Natural killer cell treated with Interleukin-12 subunit alpha and Interleukin-12 subunit beta and Interleukin-15 and Interleukin-18, amount 100 ng/mL, for 72 hours (primary cell): Measurements from ENCODE around the gene CTBP1. TPM values are rescaled to one million over a fixed set of nuclear protein-coding genes. Genes with fewer than 3 reads are reported as not detected.
A peak's percentile ranks its signal among the peaks of the same experiment; 100 is the strongest.

Source experiments
- ATAC-seq, 2 donors: fragments of 150-1000 bp; cut with Tn5 transposase in 1 of 2; sonication (Bioruptor Pico), chemical (Tn5 transposase) in 1 of 2; 2 replicates each; pipeline ENCODE4 v1.10.0; 2021
- DNase-seq: peaks from one replicate; pipeline ENCODE4 v3.0.0; 2022; ENCODE audit warnings: low spot score
- H3K27ac Mint-ChIP-seq, 2 donors: 1 replicate in 1 of 2; 2 replicates in 1 of 2; pipeline ENCODE4 v1.8.0; 2022; ENCODE audit warnings: mixed read lengths in 2 of 2, mild to moderate bottlenecking in 1 of 2, moderate library complexity in 1 of 2
- H3K27me3 Mint-ChIP-seq, 2 donors: 1 replicate in 1 of 2; 2 replicates in 1 of 2; pipeline ENCODE4 v1.8.0; 2022; ENCODE audit warnings: mixed read lengths in 2 of 2
- H3K36me3 Mint-ChIP-seq: one replicate; pipeline ENCODE4 v1.8.0; 2022; ENCODE audit warnings: mixed read lengths
- H3K4me1 Mint-ChIP-seq, 2 donors: 1 replicate in 1 of 2; 2 replicates in 1 of 2; pipeline ENCODE4 v1.8.0; 2022; ENCODE audit warnings: low read depth in 2 of 2, mixed read lengths in 2 of 2, mild to moderate bottlenecking in 1 of 2
- H3K4me3 Mint-ChIP-seq: one replicate; pipeline ENCODE4 v1.8.0; 2022; ENCODE audit warnings: mixed read lengths
- H3K9me3 Mint-ChIP-seq: 2 replicates; pipeline ENCODE4 v1.8.0; 2022; ENCODE audit warnings: mixed read lengths
- total RNA-seq, 2 donors: library from RNA; stranded (reverse); gene quantifications; one replicate each; pipeline ENCODE4 v1.2.3, GENCODE V29; 2022

The CTBP1 gene
- total RNA-seq, 2 donors from 2014 or later: 109 to 245 TPM

DNA sequence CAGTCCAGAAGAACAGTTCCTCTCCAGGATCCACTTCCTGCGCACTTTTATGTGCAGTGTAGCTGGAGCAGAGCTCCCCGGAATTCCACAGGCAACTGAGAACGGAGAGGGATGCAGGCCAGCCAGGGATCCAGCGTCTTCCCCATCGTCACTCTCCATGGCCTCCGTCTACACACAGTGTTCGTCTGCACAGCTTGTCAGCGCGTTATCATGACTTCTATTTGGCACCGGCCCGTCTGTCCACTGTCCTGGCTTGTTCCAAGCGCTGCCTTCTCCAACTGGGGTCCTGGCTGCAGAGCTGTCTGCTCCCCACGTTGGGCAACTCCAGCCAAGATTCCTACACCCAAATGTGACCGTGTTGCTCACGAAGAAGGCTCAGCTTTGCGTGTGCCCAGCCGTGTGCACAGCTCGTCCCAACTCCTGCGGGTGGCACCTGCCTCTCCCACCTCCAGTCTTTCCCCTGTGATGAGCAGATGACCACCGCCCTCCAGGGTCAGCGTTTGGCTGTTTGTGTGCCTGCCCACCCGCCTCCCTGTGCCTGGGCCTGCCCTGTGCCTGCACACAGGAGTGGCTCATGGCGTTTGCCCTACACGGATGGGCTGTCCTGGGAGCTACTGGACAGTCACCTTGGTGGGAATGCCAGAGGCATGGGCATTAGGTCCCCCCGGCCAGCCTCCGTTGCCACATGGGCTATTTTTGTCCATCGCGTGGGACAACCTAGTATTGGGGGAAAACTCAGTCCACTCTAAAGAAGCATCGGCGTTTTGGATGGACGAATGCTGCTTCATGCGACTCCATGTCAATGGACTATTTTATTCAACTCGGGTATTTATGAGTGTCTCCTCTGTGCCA lies 2.2 kb upstream of the CTBP1 start:
- peaks cover 57 to 67% of the 10 kb centered on the region in 2 donors for H3K4me1 Mint-ChIP-seq
- no peaks in the 10 kb centered on the region for H3K27me3 Mint-ChIP-seq
- H3K9me3 Mint-ChIP-seq: no peaks in the 10 kb centered on the region
- H3K27ac Mint-ChIP-seq: peak overlapping the region; percentile 93 to 97
- no peaks in the 10 kb centered on the region for H3K36me3 Mint-ChIP-seq
- H3K4me3 Mint-ChIP-seq: peak overlapping the region; percentile 92
- ATAC-seq (no peak), DNase-seq (no peak)

DNA sequence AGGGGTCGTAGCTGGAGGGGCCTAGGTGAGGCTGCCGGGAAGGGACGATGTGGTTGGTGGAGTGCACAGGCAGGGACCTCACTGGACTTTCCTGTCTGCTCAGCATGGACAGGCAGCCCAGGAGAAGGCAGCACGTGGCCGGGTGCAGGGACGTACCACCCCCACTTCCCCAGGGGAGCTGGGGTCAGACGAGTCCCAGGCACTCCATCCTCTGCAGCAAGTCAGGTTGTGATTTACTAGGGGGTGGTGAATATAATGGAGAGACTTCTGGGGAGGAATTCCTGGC lies 1.5 kb upstream of the CTBP1 start:
- DNase-seq: no peak
- Mint-ChIP-seq H3K27ac (peak overlapping the region; percentile 93 to 97), H3K9me3 (no peaks in the 10 kb centered on the region), H3K36me3 (no peaks in the 10 kb centered on the region), H3K4me3 (peak overlapping the region; percentile 92), H3K4me1 (peaks cover 56 to 63% of the 10 kb centered on the region in 2 donors), H3K27me3 (no peaks in the 10 kb centered on the region)
- no peak for ATAC-seq

DNA sequence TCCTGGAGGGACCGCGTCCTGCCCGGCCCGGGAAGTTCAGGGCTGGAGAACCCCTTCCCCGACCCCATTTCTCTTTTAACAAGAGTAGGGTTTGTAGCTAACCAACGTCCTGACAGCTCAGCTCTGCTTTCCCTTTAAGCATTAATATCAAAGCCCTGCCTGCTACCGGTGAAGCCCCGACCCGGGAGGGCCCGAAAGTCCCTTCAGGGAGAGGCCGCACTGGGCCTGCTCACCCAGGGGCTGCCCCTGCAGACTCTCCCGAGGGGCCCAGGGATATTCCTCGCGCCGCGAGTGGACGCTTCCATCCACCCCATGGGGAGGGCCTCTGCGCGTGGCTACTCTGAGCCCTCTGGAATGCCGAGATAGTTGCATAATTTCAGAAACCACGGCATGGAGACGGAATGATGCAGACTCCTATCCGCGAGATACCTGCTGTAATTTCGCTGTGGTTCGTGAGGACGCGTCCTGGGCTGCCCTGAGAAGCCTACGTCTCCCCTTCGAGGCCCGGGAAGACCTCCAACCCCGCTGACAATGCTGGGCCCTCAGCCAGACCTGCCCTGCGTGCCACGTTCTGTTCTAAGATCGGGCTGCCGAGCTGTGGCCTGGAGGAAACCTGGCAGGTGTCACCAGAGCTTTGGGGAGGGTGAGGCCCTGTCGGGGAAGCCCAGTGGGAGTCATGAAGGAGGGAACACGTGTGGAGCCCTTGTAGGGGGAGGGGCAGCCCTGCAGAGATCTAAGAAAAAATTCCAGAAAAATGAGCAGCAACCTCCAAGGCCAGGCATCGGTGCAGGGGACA lies 999 bp upstream of the CTBP1 start:
- peak overlapping the region; percentile 93 to 97 for H3K27ac Mint-ChIP-seq
- H3K36me3 Mint-ChIP-seq: no peaks in the 10 kb centered on the region
- DNase-seq: peak; percentile 84
- peak; percentile 7 to 25 for ATAC-seq
- H3K9me3 Mint-ChIP-seq: no peaks in the 10 kb centered on the region
- no peaks in the 10 kb centered on the region for H3K27me3 Mint-ChIP-seq
- peaks cover 61 to 63% of the 10 kb centered on the region in 2 donors for H3K4me1 Mint-ChIP-seq
- peak overlapping the region; percentile 92 for H3K4me3 Mint-ChIP-seq

DNA sequence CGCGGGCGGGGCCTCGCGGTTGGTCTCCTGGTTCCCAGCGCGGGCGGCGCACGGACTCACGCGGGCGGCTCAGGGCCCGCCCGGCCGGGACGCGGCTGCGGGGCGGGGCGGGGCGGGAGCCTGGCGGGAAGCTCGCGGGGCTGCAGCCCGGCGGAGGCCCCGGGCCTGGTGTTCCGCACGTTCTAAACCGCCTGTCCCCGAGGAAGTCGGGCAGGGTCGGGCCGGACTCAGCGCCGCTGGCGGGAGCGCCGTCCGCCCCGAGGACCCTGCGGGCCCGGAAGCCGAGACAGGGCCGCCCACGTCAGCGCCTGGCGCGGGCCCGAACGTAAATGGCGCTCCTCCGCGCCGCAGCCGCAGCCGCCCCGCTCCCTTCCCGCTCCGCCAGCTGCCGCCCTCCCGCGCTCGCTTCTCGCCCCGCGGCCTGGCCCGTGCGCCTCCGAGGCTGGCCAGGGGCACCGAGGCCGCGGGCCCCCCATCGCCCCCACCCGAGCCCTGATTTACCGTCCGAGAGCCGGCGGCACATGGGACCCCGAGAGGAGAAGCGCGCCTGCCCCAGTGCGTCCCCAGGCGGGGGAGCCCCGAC lies 309 bp upstream of the CTBP1 start:
- DNase-seq (peak; percentile 91), ATAC-seq (peak; percentile 78 to 83)
- peak overlapping the region; percentile 93 to 97 for H3K27ac Mint-ChIP-seq

DNA sequence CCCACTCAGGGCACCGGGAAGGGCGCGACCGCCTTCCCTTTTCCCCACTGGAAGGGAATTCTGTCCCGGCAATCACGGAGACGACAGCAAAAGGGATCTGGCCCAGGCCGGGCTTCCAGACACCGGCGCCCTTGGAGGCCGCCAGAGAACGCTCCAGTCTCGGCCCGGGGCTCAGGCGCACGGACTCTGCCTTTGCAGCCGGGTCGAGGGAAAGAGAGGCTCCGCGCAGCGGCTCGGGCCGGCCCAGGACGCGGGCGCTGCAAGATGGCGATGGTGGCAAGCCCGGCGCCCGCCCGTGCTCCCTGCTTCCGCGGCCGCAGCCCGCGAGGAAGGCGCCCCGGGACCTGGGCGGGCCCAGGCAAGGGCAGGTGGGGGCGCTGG lies 1.1 kb downstream of the CTBP1 start:
- Mint-ChIP-seq H3K36me3 (no peaks in the 10 kb centered on the region), H3K4me1 (peaks cover 47 to 64% of the 10 kb centered on the region in 2 donors), H3K4me3 (peak overlapping the region; percentile 96), H3K27ac (peak overlapping the region; percentile 86 to 91), H3K27me3 (no peaks in the 10 kb centered on the region), H3K9me3 (no peaks in the 10 kb centered on the region)
- peak; percentile 72 for DNase-seq
- ATAC-seq: no peak

More for the DNA sequence above, 309 bp upstream of the CTBP1 start:
- Mint-ChIP-seq H3K4me1 (peaks cover 59 to 62% of the 10 kb centered on the region in 2 donors), H3K9me3 (no peaks in the 10 kb centered on the region), H3K27me3 (no peaks in the 10 kb centered on the region), H3K36me3 (no peaks in the 10 kb centered on the region), H3K4me3 (peak overlapping the region; percentile 92)

DNA sequence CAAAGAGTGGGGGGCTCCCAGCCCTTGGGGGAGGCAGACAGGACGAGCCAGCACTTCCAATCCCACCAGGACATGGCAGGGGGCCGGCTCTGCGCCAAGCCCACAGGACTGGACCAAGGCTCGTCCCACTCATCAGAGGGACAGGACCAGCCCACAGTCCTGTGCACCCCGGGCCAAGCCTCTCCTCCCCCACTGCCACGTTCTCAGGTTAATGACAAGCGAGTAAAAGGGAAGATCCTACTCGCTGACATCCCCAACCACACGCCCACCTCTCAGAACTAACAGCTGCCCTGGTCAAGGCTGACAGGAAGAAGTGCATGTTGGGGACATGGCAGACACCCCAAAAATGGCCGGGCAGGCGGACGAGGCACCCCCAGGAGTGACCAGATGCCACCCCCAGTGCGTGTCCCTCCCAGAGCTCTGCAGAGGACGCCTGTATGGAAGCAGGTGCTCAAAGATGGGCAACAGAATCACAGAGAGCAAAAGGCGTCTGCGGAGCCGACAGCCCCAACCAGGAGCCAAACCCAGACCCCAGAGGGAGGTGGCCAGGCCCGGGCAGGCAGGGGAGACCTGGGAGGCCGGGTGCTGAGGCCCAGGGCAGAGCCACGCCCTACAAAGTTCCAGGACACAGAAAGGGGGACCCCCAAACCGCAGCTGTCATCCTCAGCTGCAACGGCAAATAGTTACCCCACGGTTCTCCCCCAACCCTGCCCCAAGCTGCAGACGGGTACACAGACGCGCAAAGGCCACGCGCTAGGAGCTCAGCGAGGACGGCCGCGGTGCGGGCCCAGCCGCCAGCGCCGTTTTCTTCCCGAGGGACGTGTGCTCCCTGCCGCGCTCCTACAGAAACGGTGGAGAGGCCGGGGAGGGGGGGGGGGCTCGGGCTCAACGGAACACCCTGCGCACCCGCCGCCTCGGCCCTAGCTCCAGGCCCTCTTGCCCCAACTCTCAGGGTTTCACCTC lies 1.7 kb downstream of the CTBP1 start:
- peak overlapping the region; percentile 96 for H3K4me3 Mint-ChIP-seq
- ATAC-seq (no peak), DNase-seq (peak; percentile 67)
- no peaks in the 10 kb centered on the region for H3K9me3 Mint-ChIP-seq
- peaks cover 47 to 65% of the 10 kb centered on the region in 2 donors for H3K4me1 Mint-ChIP-seq
- H3K36me3 Mint-ChIP-seq: no peaks in the 10 kb centered on the region
- peak overlapping the region; percentile 86 to 91 for H3K27ac Mint-ChIP-seq
- H3K27me3 Mint-ChIP-seq: no peaks in the 10 kb centered on the region

DNA sequence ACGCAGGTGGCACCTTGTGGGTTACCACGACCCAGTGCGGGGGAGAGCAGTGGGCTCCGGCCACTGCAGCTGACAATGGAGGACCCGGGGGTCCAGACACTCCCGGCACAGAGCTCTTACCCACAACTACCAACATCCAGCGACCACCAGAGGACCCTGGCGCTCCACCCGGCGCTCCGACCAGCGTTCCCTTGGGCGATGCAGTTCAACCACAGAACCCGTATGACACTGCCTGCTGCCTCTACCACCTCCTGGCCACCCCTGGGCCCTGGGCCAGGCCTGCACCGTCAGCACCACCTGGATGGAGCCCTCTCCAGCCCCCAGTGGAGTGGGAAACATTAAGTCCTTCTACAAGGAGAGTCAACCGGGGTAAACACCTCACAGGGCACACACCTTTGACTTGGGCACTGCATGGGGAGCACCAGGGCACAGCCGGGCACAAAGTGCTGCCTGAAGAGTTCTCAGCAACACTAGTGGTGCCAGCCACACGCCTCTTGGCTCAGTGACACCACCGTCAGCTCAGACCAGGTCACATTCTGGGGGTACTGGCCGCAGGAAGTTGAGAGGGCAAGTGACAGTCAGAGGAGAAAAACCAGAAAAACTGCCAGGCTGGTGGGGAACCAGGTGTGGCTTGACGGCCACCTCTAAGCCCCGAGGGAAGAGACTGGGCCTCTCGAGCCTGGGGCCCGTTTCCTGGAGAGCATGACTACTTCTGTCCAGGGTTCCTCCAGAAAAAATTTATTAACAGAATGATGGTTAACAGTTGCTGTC lies 2.6 kb downstream of the CTBP1 start:
- DNase-seq (peak; percentile 62), ATAC-seq (no peak)
- no peaks in the 10 kb centered on the region for H3K27me3 Mint-ChIP-seq
- H3K36me3 Mint-ChIP-seq: no peaks in the 10 kb centered on the region
- peak overlapping the region; percentile 86 to 91 for H3K27ac Mint-ChIP-seq
- H3K9me3 Mint-ChIP-seq: no peaks in the 10 kb centered on the region
- peak overlapping the region; percentile 96 for H3K4me3 Mint-ChIP-seq
- peaks cover 47 to 61% of the 10 kb centered on the region in 2 donors for H3K4me1 Mint-ChIP-seq

DNA sequence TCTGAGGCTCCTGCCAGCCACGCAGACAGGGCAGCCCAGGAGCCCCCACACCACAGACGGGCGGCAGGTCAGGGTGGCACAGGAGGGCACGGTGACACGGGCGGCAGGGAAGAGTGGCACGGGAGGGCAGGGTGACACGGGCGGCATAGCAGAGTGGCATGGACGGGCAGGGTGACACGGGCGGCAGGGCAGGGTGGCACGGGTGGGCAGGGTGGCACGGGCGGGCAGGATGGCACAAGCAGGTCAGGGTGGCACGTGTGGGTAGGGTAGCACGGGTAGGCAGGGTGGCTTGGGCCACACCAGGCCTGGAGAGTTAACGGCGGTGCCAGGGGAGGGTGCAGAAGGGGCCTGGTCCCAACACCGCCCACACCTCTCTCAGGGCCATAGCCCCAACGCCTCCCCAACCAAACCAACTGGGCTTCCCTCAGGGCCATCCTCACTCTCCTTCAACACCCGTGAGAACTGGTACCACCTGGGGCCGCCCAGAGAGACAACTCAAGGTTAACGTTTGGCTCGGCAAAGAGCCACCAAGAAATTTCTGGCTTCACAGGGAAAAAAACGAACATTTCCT lies 3.4 kb downstream of the CTBP1 start:
- H3K36me3 Mint-ChIP-seq: no peaks in the 10 kb centered on the region
- ATAC-seq (no peak), DNase-seq (peak; percentile 54)
- H3K4me1 Mint-ChIP-seq: peaks cover 40 to 55% of the 10 kb centered on the region in 2 donors
- peak overlapping the region; percentile 96 for H3K4me3 Mint-ChIP-seq
- peak overlapping the region; percentile 86 to 91 for H3K27ac Mint-ChIP-seq
- H3K27me3 Mint-ChIP-seq: no peaks in the 10 kb centered on the region
- H3K9me3 Mint-ChIP-seq: no peaks in the 10 kb centered on the region

DNA sequence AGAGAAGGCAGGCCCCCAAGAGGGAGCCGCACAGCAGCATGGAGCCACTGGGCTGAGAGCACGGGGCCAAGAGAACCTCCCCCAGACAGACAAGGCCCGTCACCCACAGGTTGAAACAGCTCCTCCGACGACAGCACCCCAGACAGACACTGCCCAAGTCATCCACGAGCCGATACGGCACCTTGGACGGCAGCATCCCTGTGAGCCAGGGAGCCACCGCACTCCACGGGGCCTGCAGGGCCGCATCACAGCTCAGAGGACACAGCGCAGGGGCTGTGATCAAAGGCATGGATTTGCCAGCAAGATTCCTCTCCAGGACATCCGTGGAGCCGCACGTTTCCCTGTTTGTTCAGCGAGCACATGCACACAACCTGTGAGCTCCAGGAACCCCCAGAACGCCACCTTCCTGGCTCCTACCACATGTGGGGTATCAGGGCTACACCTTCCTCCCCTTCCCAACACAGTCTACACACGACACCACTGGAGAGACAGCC lies 3.9 kb downstream of the CTBP1 start:
- no peak for ATAC-seq
- Mint-ChIP-seq H3K27ac (peak overlapping the region; percentile 29 to 91), H3K4me1 (peaks cover 35 to 50% of the 10 kb centered on the region in 2 donors), H3K4me3 (peak overlapping the region; percentile 96), H3K27me3 (no peaks in the 10 kb centered on the region), H3K36me3 (no peaks in the 10 kb centered on the region), H3K9me3 (no peaks in the 10 kb centered on the region)
- DNase-seq: no peak

DNA sequence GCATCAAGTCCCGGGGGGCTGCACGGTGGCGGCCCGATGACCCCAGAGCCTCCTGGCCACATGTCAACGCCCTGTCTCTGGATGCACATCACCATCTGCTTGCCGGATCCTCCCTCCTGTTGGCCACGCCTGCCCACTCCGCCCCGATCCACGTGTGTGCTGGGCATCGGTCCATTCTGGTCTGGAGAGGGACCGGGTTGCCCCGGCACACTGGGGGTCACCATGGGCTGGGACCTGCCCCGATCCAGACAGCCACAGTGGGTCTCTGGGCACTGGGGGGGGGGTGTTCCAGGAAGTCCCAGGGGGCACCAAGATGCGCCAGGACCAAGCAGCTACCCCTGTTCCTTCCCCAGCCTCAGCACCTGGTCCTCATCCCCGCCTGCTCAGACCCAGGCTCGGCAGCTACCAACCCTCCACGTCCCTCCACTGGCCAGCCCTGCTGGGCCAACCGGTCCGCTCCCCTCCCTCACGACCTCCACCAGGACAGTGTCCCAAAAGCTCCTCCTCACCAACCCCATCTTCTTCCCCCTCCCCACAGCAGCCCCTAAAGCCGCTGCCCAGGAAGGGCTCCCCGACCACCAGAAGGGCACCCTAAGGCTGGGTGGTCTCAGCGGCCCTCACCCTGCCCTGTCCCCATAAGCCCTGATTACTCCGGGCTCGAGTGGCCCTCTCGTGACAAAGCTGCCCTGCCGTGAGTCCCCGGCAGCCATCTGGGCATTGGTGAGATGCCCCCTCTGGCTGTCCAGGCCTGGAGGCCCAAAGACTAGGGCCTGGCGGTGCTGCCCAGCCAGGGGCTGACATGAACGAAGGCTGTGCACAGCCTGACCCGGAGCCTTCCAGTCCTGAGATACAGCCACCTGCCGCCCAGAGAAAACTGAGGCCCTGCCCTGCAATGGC lies 4.6 kb downstream of the CTBP1 start:
- Mint-ChIP-seq H3K9me3 (no peaks in the 10 kb centered on the region), H3K27ac (peak overlapping the region in 1 of 2 donors; percentile 29), H3K4me1 (peaks cover 30 to 50% of the 10 kb centered on the region in 2 donors), H3K36me3 (no peaks in the 10 kb centered on the region), H3K4me3 (peak overlapping the region; percentile 96), H3K27me3 (no peaks in the 10 kb centered on the region)
- ATAC-seq (no peak), DNase-seq (no peak)

DNA sequence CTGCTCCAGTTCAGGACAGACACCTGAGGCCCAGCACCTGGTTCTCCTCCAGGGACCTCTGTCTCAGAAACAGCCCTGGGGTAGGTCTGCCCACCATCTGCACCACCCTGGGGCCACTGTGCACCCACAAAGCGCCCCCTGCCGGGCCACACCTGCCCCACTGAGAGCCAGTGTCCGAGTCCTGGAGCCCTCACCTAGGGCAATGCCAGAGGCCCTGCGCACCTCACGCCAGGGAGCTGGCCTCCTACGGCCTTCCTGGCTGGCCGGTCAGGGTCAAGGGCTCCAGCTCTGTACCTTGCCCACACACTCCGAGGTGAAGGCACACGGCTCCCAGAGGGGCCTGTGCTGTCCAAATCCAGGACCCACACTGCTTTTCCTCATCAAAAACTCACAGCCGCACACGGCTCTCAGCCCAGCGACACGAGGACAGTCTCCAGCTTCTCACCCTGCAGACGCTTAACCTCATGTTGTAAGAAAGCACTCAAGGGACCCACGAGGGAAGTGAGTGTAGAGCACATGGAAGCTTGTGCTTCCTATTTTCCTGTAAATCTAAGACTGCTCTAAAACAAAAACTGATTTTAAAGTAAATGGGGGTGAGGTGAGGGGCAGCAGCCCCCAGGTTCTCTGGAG lies 5.4 kb downstream of the CTBP1 start:
- H3K4me3 Mint-ChIP-seq: no peak overlapping the region
- no peaks in the 10 kb centered on the region for H3K9me3 Mint-ChIP-seq
- no peaks in the 10 kb centered on the region for H3K27me3 Mint-ChIP-seq
- no peak for ATAC-seq
- no peak overlapping the region for H3K27ac Mint-ChIP-seq
- H3K4me1 Mint-ChIP-seq: peaks cover 30 to 54% of the 10 kb centered on the region in 2 donors
- no peak for DNase-seq
- H3K36me3 Mint-ChIP-seq: no peaks in the 10 kb centered on the region
